Fibroblast of the conjunctiva (primary cell): Measurements from ENCODE around the gene BCAN.

ENCODE experiments used
- DNase-seq: peaks from one replicate; pipeline ENCODE4 v3.0.0-alpha.2; 2010; ENCODE audit warnings: low read depth

The BCAN gene

GRCh38 chr1:156662005-156662799 lies 20.3 kb downstream of the BCAN start:
- DNase-seq: no peak

GRCh38 chr1:156662800-156663055 lies 20.8 kb downstream of the BCAN start:
- no peak for DNase-seq

GRCh38 chr1:156663178-156663577 lies 21.3 kb downstream of the BCAN start:
- no peak for DNase-seq

- no peak for DNase-seq
Measured at GRCh38 chr1:156664046-156664766, 22.3 kb downstream of the BCAN start.

- no peak for DNase-seq
Measured at GRCh38 chr1:156664767-156665411, 23.0 kb downstream of the BCAN start.

GRCh38 chr1:156665539-156665938 lies 23.6 kb downstream of the BCAN start:
- no peak for DNase-seq

- no peak for DNase-seq
Measured at GRCh38 chr1:156666862-156667609, 25.1 kb downstream of the BCAN start.

- no peak for DNase-seq
Measured at GRCh38 chr1:156667610-156667967, 25.7 kb downstream of the BCAN start.

GRCh38 chr1:156667968-156668709 lies 26.2 kb downstream of the BCAN start:
- DNase-seq: no peak

- no peak for DNase-seq
Measured at GRCh38 chr1:156668801-156669637, 27.1 kb downstream of the BCAN start.

- DNase-seq: no peak
Measured at GRCh38 chr1:156669794-156670193, 27.9 kb downstream of the BCAN start.

GRCh38 chr1:156670359-156670758 lies 28.4 kb downstream of the BCAN start:
- DNase-seq: no peak

- DNase-seq: no peak
Measured at GRCh38 chr1:156670791-156671190, 28.9 kb downstream of the BCAN start.

- no peak for DNase-seq
Measured at GRCh38 chr1:156671804-156672203, 29.9 kb downstream of the BCAN start.

- DNase-seq: no peak
Measured at GRCh38 chr1:156673387-156674121, 31.6 kb downstream of the BCAN start.

- no peak for DNase-seq
Measured at GRCh38 chr1:156675210-156676113, 33.5 kb downstream of the BCAN start.

GRCh38 chr1:156676114-156676819 lies 34.4 kb downstream of the BCAN start:
- DNase-seq: no peak

GRCh38 chr1:156676820-156677615 lies 35.1 kb downstream of the BCAN start, which contains the start of gene NES:
TSS of gene NES (minus strand) at chr1:156677407. CDS start at chr1:156677264, 143 bp downstream.
- no peak for DNase-seq
